ENCODE results near the gene CHRDL2.

The CHRDL2 gene

GRCh38 chr11:74684661-74685060, 46.6 kb downstream of the CHRDL2 start:
- DNase-seq = no peak

- DNase-seq = no peak
Measured at GRCh38 chr11:74683941-74684481, 47.2 kb downstream of the CHRDL2 start.

GRCh38 chr11:74683279-74683871, 47.9 kb downstream of the CHRDL2 start:
- DNase-seq = no peak

- no peak for DNase-seq
Measured at GRCh38 chr11:74682731-74683278, 48.4 kb downstream of the CHRDL2 start.

- DNase-seq = no peak
Measured at GRCh38 chr11:74681686-74682651, 49.3 kb downstream of the CHRDL2 start.

- no peak for DNase-seq
Measured at GRCh38 chr11:74680703-74681531, 50.3 kb downstream of the CHRDL2 start.

- no peak for DNase-seq
Measured at GRCh38 chr11:74680035-74680671, 51.1 kb downstream of the CHRDL2 start.

- no peak for DNase-seq
Measured at GRCh38 chr11:74679513-74679865, 51.7 kb downstream of the CHRDL2 start.

- no peak for DNase-seq
Measured at GRCh38 chr11:74678591-74679512, 52.4 kb downstream of the CHRDL2 start.

GRCh38 chr11:74678041-74678440, 53.2 kb downstream of the CHRDL2 start:
- DNase-seq = no peak

GRCh38 chr11:74677131-74677530, 54.1 kb downstream of the CHRDL2 start:
- DNase-seq = no peak

- DNase-seq = no peak
Measured at GRCh38 chr11:74676596-74676995, 54.6 kb downstream of the CHRDL2 start.

GRCh38 chr11:74675761-74676160, 55.5 kb downstream of the CHRDL2 start:
- no peak for DNase-seq

GRCh38 chr11:74673693-74674360, 57.4 kb downstream of the CHRDL2 start:
- DNase-seq = no peak

GRCh38 chr11:74672956-74673692, 58.1 kb downstream of the CHRDL2 start:
- no peak for DNase-seq

- no peak for DNase-seq
Measured at GRCh38 chr11:74672332-74672955, 58.8 kb downstream of the CHRDL2 start.

- no peak for DNase-seq
Measured at GRCh38 chr11:74671520-74672196, 59.6 kb downstream of the CHRDL2 start.

GRCh38 chr11:74670171-74670570, 61.1 kb downstream of the CHRDL2 start:
- no peak for DNase-seq
